ENCODE measurements around the gene ALK. TPM values are rescaled to one million over a fixed set of nuclear protein-coding genes. Genes with fewer than 3 reads are reported as not detected.

Gene ALK
- total RNA-seq, 1 donor from 2014 or later = 0.41 TPM

DNA sequence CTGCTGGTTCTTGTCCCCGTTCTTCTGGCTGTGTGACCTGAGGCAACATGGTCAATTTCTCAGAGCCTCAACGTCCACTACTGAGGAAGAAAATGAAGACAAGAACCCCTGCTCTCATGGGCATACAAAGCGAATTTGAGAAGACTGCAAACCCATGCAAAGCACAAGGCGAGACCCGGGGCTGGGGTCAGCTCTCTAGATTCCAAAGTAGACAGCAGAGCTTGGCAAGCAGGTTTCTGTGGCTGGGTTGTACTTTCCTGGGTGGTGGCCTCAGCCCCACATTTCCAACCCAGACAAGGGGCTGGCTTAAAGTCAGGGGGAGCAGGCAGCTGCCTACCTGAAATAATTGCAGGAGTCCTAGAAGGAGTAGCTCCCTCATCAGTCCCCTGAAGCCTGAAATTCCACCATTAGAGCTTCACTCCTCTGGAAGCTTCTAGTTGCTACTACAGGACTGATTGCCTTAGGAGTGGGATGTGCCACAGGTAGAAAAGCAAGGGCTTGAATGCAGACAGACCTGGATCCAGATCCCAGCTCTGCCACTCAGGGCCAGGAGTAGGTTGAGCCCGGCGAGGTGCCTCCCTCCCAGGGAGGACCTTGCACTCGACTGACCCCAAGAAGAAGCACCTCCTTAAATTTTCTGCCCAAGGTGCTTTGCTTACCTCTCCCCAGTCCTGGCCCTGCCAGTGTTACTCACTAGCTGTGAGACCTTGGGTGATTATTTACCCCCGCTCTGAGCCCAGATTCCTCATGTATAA, 678.6 kb downstream of the ALK start:
- DNase-seq = no peak

DNA sequence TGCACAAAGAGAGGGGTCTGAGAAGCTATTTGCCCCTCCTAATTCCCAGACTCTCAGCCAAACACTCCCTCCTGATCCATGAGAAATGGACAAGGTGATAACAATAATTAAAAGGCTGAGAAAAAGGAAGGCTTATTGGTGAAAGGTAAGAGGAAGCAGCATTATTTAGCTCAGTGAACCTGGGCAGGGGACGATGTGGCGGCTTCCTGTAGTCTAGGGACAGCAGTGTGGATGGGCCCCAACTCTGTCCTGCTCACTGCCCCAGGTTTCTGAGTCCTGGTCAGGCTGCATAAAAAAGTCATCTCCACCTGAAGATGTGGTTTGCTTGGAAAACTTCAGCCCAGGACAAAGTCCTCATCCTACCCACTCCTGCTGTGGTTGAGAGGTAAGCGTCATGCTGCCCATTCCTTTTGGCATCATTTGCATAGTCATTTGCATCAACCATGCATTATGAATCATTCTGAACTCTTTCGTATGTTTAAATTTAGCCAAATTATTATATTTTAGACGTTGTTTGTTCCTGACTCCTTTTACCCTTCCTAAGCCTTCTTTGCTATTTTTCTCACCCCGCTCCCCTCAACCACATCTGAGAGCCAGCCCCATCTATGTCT, 679.3 kb downstream of the ALK start:
- no peak for DNase-seq

GRCh38 chr2:29241341-29241740, 680.0 kb downstream of the ALK start:
- no peak for DNase-seq

- DNase-seq = no peak
Observed at GRCh38 chr2:29240601-29241000, 680.8 kb downstream of the ALK start.

- DNase-seq = no peak
Observed at GRCh38 chr2:29239209-29239960, 682.0 kb downstream of the ALK start.

GRCh38 chr2:29238497-29238896, 682.9 kb downstream of the ALK start:
- DNase-seq = no peak

- no peak for DNase-seq
Observed at GRCh38 chr2:29236074-29236473, 685.3 kb downstream of the ALK start.

- no peak for DNase-seq
Observed at GRCh38 chr2:29235411-29235810, 686.0 kb downstream of the ALK start.

- peak; percentile 68 for DNase-seq
Observed at GRCh38 chr2:29233428-29233827, 688.0 kb downstream of the ALK start.

DNA sequence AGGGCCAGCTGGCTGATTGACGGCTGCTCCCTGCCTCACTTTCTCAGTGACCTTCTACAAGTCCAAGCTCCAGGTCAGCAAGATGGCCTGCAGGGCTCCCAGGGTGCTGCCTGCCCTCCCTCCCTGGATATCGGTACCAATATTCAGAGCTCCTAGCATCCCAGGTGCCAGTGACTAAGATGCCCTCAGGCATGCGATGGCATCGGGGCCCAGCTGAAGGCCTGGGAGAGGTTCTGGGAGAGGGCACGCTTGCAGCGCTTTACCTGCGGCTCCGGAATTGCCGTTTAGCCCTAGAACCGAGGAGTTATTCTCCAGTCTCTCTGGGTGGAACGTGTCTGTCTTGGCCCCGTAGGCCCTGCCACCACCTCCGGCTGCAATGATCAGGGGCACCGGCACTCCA, 689.3 kb downstream of the ALK start:
- no peak for DNase-seq

DNA sequence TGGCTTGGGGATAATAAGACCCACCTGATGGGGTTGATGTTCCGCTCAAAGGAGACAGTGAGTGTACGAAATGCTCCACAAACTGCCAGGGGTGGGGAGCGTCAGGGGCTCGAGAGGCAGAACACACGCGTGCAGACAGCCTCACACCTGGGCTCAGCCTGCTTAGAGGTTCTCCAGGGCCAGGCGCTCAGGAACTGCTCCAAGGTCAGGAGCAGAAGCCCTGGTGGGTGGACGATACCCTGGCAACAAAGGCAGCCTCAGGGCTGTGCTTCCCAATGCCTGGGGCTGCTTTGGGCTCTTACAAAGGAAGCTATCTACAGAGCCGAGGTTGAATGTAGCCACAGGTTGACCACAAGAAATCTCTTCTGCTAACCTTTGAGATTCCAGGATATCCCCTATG, 691.7 kb downstream of the ALK start:
- no peak for DNase-seq

GRCh38 chr2:29228947-29229346, 692.4 kb downstream of the ALK start:
- no peak for DNase-seq

GRCh38 chr2:29227935-29228675, 693.3 kb downstream of the ALK start:
- peak; percentile 32 for DNase-seq

- DNase-seq = no peak
Observed at GRCh38 chr2:29226808-29227207, 694.6 kb downstream of the ALK start.

DNA sequence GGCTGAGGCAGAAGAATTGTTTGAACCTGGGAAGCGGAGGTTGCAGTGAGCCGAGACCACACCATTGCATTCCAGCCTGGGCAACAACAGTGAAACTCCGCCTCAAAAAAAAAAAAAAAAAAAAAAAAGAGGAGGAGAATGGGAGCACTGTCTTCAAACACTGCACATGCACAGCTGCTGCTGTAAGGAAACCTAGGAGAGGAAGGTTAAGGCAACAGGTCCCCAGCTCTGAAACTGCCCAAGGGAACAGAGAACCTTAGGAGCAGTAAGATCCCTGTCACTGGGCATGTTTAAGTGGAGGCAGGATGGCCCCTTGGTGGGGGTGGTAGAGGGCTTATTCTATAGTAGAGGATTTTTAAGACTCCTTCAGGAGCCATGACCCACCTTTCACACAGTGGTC, 695.0 kb downstream of the ALK start:
- DNase-seq = no peak

DNA sequence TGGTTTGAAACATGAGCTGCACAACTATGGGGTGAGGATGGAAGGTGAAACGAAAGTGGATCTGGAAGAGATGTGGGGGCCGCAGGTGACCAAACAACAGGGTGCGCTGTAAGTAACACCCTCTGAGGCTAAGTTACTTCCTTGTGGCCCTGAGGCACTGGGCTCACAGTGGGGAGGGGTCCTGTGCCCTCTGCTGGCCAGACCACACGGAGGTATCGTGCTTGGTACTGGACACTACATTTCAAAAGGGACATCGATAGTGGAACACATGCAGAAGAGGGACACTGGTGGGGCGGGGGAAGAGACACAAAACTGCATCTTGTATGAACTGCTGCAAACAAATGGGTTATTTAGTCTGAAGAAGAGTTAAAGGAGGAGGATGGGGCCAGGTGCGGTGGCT, 695.6 kb downstream of the ALK start:
- DNase-seq = no peak

- DNase-seq = no peak
Observed at GRCh38 chr2:29224693-29225551, 696.5 kb downstream of the ALK start.

GRCh38 chr2:29223851-29224692, 697.3 kb downstream of the ALK start:
- peak; percentile 47 for DNase-seq

DNA sequence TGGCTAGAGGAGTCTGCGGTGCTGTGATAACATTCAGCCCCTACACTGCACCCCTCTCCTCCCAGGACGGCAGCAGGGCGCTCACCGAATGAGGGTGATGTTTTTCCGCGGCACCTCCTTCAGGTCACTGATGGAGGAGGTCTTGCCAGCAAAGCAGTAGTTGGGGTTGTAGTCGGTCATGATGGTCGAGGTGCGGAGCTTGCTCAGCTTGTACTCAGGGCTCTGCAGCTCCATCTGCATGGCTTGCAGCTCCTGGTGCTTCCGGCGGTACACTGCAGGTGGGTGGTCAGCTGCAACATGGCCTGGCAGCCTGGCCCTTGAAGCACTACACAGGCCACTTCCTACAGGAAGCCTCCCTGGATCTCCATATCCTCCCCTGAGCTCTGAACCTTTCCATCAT, 698.1 kb downstream of the ALK start:
- DNase-seq = no peak

DNA sequence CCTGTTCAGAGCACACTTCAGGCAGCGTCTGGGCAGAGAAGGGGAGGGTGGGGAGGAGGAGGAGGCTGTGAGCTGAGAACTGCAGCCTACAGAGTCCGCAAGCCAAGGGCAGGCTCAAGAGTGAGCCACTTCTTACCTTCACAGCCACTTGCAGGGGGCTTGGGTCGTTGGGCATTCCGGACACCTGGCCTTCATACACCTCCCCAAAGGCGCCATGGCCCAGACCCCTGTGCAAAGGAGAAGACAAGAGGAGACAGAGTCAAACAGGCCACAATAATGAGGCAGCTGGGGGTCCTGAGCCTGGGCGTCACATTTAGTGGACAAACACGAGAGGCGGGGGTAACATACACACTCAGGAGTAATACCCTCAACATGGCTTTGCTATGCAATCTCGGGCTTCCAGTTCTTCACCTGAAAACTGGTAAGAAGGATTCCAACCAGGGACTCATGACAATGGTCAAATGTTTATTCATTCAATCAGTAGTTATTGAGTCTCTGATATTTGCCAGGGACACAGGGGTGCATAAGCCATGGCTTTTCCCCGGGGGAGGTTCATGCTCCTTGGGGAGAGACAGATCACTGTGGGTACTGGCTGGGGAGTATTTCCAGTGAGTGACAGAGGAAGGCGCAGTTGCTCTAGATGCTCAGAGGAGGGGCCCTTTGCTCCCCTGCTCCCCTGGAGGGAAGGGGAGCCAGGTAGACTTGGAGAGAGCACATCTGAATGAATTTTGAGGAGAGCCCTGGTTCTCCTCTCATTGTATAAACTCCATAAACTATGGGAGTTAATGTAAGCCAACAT, 698.8 kb downstream of the ALK start:
- no peak for DNase-seq

Data from tongue (tissue), 2 donors.